GM19043 (cell line): ENCODE data around the gene CDKAL1.
"Not testable (repeated sequence)": the region's sequence is repeated elsewhere in the genome, so short reads cannot be mapped to it uniquely, and the experiment has no call there.

Experiments
- ATAC-seq: cut with Tn5 transposase; IDR thresholded peaks from one replicate; pipeline ENCODE4 v1.9.1; 2021; ENCODE audit warnings: low read depth; ENCODE audit not compliant: unreplicated experiment

Gene CDKAL1

DNA sequence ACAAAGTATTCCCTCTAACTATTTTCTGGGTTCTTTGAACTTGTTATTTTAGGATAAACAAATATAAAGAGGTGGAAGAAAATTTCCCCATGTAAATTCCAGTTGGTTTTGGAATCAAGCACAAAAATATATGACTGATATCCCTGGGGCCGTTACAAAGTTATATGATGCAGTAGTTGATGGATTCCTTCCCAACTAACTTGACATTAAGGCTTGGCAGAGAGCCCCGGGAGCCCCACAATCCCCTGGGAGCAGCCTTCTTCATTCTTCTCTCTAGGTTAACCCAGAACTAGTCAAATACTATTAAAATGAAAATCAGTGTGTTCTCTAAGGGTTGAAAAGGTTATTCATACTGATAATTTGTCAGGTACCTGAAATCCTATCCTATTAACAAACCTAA, 550.4 kb downstream of the CDKAL1 start:
- ATAC-seq, result no peak

DNA sequence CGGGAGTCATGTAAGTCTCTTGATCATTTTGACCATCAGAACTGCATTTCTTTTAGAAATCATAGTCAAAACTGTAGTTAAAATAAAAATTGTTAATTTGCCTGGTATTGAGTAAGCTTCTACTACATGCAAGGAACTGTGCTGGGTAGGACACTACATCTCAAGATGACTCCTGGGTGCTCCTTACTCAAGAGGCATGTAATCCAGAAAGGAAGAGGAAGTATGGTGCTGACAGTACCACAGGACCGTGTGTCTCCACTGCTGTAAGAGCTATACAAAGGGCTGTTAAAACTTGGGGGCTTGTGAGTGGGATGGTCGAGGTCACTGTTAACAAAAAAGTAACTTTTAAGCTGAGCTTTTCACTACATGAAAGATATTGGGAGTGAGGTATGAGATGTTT, 551.0 kb downstream of the CDKAL1 start:
- ATAC-seq, result no peak

DNA sequence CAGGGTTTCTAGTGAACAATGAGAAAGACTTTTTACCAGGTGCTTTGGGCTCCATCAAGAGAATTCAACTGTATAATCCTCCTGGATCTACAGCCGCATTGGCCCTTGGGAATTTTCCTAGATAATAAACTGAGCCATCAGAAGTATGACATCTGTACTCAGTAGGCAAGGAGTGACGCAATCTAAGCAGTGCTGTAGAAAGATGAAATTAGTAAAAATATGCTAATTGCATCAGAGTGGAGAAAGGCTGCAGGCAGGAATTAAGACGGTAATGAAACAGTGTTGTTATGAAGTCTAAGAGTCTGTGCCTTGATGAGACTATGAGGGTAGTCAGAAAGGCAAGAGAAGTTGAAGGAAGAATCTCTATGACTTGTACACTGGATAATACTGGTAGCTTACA, 551.4 kb downstream of the CDKAL1 start:
- no peak for ATAC-seq

DNA sequence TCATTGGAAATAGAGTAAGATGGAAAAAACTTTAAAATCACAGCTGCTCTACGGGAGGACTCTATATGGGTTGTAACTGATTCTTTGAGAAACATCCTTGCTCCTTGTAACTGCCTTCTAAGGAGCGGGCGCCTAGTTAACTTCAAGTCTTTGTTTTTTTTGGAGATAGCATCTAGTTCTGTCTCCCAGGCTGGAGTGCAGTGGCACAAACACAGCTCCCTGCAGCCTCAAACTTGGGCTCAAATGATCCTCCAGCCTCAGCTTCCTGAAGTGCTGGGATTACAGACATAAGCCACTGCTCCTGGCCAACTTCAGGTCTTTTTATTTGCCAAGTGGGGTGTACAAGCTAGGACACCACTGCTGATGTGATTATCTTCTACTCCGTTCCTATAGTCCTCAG, 552.9 kb downstream of the CDKAL1 start:
- ATAC-seq, result no peak

DNA sequence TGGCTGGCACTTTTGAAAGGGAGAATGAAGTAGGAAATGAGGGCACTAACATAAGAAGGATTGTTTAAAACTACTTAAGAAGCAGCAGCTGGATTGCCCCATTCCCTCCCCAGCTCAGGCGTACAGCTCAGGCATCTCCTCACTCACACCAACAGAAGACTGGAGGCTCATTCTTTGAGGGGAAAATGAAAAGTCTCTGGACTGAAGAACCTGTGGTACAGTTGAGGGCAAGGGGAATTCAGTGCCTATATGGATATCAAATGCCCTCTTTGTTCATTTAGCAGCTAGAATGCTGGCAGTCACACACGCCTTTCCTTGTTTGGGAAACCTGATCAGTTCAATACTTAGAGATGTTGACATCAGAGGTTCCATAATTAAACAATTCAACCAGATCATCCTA, 557.2 kb downstream of the CDKAL1 start:
- no peak for ATAC-seq

DNA sequence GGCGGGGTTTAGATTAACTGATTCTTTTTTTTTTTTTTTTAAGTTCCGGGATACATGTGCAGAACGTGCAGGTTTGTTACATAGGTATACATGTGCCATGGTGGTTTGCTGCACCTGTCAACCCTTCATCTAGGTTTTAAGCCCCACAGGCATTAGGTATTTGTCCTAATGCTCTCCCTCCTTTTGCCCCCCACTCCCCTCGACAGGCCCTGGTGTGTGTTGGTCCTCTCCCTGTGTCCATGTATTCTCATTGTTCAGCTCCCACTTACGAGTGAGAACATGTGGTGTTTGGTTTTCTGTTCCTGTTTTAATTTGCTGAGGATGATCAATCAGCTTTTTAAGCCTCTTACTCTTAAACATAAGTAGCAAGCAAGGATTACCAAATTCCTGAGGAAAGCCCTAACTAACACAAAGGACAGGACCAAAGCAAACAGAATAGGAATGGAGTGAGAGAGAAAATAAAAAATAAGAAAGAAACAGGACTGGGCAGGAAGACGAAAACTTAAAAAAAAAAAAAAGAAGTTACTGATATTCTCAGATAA, 558.0 kb downstream of the CDKAL1 start:
- ATAC-seq, result not testable (repeated sequence)

DNA sequence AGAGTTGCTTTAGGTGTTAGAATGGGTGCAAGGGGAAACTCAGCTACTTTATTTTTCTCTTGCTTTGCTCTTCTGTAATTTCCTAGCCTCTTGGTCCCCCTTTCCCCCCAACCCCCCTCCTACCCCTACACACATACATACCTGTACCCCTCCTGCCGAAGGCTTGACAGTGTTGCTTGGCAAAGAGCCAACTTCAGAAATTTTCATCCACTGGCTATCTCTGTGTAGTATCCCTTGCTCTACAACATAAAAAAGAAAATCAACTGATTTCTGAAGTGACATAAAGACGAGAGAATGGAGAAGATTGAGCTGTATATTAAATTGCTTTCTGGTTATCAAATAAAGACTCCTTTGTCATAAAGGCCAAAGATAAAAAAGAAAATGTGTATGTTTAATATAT, 561.2 kb downstream of the CDKAL1 start:
- ATAC-seq, result no peak

DNA sequence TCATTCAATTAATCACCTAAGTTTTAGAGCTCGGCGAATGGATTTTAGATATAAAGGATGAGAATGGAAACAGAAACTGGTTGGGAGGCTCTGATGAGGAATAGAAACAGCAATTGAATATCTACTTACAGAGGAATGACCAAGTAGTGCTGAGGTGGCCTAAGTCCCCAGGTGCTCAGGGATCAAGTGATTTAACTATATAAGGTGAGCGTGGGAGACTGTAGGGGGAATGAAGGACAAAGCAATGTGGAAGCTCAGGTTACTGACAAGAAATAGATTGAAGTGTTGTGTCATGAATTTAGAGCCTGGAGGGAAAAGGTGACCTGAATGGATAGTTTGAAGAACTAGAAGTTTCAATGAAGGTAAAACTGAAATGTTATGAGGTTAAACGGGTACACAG, 563.9 kb downstream of the CDKAL1 start:
- ATAC-seq, result no peak

DNA sequence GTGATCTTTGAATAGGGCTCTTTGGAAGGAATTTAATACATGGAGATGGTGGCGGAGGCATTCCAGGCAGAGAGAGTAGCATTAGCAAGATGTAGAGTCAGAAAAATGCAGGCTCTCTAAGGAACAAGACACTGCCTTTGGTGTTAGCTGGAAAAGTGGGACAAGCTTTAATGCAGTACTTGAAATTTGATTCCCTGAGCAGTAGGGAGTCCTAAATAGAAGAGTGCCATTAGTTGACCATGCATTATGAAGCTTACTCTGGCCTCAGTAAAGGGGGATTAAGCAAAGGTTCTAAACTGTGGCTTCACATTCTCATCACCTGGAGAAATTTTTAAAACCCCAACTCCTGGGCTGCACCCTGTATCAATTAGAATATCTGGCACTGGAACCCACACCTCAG, 564.5 kb downstream of the CDKAL1 start:
- ATAC-seq, result no peak

DNA sequence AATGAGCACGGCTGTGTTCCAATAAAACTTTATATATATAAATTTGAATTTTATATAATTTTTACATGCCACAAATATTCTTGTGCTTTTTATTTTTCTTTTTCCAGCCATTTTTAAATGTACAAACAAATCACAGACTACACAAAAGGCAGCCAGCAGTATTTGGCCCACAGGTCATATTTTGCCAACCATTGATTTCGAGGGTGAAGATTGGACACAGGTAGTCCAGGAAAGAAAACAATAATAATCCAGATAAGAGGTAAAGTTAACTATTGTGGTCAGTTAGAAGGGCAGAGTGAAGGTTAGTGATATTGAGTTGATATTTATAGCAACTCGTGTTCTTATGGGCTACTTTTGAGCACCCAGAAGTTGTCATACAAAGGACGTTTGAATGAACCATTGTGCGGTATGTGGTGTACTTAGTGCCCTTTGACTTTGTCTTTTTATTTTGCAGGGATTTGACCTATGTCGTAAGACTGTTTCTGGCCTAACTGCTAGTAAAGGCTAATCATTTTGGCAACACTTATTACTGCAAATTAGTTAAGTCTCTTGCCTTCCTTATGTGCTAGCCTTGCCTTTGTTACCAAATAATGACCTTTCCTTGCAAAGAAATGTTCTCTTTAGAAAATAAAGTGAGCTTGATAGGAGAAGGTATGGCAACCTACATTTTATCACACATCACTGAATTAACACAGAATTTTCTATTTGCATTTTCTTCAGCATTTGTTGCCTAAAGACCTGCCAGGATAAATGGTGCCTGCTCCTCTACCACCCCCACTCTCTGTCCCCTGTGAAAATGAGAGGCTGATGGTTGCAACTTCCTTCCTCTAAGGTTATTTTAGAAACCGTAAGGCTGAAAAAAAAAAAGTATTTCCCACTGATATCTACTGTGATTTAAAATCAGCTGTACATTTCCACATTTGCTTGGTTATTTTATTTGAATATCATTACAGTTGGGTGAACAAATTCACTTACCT, 565.4 kb downstream of the CDKAL1 start:
- no peak for ATAC-seq

DNA sequence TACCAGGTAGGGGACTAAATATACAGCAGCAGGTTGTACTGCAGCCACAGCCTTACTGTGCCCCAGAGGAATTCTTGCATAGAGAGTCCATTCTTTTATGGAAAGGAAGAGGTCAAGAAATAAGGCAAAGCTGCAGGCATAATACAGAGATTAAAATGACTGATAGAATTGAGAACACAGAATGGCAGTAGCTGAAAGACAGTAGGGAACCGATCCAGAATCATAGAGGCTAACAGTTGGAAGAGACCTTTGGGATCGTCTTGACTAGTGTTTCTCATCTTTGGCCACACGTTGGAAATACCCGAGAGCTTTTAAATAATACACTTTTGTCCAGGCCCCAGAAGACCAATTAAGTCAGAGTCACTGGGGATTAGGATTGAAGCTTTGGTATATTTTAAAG, 566.7 kb downstream of the CDKAL1 start:
- no peak for ATAC-seq

DNA sequence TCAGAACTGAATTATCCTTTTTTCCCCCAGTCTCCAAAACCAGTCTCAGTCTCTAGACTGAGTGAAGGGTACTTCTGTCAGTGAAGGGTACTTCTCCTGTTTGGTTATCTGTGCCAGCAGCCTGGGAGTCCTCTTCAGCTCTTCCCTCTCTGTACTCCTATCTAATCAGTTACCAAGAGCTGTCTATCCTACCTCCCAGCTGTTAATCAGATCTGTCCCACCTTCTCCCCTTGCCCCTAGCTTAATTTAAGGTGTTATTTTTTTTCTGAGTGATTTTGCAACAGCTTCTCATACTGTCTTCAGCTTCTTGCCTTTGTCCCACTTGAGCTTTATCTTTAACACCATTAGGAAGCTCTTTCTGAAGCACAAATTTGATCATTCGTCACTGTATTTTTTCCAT, 567.4 kb downstream of the CDKAL1 start:
- ATAC-seq, result no peak

DNA sequence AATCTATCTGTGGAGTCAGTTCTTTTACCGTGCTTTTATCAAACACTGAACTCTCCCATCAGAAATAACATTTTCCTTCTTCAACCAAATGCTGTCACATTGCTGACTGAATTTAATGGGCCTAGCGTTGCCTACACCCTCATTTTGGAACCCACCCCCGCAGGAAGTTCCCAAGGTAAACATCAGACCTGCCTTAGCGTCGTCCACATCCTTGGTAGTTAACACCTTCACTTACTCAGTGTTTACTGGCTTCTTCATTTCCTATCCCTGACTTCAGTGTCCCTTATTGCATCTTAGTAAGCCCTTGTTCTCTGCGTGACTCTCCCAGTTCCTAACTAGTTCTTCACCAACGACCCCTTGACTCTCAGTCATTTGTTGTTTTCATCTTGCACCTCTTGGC, 567.9 kb downstream of the CDKAL1 start:
- ATAC-seq, result no peak

DNA sequence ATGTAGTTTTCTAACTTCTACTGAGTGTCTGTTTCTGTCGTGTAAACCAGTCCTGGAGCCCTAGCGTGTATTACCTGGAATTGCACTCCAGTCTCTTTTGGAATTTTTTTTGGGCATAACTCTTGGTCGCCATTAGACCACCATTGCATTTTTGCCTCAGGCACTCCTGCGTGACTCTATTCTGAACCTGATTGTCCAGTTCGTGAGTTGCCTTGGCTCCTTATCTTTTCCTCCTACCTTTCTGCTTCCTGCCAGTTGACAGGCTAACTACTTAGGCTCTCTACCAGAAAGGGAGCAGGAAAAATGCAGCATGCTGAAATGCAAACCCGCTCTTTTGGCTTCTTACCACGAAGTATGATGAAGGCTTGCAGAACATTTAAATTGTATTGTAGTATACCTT, 568.4 kb downstream of the CDKAL1 start:
- no peak for ATAC-seq

DNA sequence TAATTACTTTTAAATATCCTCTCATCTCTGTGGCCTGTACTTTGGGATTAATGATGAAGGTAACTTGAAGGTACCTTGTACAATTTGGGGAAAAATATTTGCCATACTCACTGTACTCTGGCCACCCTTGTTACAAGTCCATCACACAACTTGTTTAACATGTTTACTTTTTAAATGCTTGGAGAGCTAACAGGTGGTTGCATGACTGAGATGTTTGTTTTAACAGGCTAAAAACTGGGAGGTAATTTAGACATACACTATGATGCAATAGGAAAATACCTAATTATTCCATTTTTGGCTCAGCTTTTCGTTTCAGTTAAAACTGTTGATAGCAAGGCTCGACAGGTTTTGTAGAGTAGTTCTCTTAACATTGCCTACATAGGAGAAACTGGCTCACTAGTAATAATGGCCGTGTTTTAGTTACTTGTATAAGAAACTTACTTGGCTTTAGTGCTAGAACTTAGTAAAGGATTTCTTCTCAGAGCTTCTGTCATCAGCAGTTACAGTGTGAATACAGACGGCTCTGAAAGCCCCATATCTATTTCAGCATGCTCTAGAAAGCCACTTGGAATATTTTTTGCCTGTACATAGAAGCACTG, 569.5 kb downstream of the CDKAL1 start:
- no peak for ATAC-seq

DNA sequence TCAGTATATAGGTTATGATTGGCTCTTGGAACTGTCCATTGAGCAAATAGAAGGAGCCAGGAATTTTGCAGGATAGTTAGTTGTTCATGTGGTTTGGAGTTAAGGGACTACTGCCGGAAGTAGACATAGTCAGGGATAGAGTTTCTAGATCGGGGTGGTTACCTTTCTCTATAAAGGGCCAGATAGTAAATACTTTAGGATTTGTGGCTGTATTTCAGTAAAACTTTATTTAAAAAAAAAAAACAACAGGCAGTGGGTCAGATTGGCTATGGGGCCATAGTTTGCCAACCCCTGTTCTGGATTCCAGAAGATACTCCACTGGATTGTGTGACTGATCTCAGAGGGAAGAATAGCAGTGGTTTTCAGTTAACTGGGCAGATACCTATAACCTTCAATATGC, 570.0 kb downstream of the CDKAL1 start:
- no peak for ATAC-seq

DNA sequence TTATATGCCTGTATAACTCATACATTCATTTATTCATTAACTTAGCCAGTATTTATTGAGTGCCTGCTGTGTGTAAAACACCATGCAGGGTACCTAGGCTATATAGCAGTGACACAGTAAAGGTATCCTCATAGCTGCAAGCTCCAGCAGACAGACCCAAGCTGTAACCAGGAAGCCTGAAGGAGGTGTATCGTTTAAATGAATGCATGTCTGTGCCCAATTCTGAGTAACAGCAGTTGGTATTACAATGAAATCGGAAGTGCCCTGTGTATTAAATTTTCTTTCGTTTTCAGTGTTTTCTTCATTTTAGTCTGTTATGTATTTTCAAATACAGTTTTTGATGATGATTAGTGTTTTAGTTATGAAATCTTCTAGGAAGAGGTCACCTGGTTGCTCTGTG, 573.5 kb downstream of the CDKAL1 start:
- ATAC-seq, result no peak

DNA sequence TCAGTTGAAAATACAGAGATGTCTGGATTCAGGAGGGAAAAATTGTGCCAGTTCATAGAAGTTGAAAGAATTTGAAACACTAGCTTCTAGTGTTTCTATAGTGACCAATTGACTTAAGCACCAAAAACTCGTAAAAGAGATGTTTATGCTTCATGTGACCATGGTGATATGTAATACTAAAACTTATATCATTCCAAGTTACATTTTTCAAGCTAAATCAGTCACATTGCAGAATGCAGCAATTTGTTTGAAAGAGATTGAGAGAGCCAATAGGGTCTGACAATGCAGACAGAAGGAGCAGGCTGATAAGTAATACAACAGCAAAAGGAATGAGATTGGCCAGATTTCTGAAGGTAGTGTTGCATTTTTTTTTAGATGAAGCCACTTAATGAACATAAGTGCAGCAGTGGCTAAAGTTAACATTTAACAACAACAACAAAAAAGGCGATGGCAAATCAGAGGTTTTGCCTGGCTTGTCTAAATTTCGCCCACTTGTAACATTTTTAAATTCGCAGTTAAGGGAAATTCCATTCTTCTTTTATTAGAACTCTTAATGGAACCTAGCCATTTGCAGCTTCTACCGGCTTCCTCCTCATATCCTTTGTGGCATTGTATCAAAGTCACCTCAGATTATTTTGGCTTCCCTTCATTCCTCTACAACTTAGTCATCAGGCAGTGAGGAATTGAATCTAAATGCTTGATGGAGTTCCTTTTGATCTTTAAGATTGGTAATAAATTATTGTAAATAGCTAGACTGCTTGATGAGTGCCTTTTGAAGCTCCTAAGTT, 575.3 kb downstream of the CDKAL1 start:
- no peak for ATAC-seq

DNA sequence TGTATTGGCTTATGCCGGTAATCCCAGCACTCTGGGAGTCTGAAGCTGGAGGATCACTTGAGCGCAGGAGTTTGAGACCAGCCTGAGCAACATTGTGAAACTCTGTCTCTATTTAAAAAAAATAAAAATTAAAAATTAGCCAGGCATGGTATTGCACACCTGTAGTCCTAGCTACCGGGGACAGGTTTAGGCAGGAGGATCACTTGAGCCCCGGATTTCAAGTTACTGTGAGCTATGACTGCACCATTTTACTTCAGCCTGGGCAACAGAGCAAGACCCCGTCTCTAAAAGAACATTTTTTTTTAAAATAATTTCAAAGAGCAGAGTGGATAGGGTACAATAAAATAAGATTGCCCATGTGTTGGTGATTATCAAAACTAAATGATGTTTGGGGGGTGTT, 576.4 kb downstream of the CDKAL1 start:
- ATAC-seq, result no peak

DNA sequence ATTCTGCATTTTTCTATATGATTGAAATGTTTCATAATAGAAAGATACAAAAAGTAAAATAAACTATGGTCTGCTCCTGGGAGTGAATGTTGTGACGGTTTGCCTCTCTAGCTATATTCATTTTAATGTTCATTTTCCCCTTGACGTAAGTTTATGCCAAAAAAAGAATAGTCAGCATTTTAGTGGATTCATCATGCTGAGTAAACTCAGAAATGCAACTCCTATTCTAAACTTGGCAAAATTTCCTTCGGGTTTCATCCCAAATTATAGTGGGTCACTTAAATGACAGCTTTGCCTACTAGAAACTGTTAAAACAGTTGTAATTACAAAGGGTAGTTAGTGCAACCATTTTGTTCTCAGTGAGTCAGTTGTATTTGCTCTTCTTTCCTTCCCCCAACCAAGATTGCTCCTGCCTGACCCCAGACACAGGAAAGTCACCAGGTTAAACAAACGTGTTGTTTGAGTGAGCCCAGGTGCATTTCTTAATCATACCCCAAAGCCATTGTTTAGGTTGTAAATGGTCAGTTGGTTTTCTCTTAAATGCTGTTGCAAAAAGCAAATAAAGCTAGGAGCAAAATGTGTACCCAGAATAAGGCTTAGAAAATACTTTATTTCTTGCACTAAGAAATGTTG, 577.0 kb downstream of the CDKAL1 start:
- no peak for ATAC-seq

DNA sequence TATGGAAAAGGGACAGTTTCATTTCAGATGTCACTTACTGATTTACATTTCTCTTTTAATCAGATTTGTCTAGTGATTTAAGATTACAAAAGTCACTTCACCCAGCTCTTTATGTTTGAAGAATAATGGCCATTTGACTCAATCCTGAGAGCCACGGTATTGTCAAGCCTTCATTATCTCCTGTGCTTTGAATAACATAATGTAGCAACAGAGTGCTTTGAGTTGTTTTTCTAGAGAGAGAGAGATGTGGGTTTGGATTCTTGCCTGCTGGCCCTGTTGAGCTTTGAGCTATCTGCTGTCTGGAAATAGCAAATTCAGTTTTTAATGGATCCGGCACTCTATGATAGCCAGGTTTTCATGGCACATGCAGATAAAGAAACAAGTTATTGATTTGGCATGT, 580.9 kb downstream of the CDKAL1 start:
- no peak for ATAC-seq
